Right forelimb (tissue), 1 donor: Measurements from ENCODE around the gene WNT1.

Experiments
- DNase-seq: peaks from one replicate; pipeline ENCODE4 v3.0.0-alpha.2; 2018

The WNT1 gene

GRCh38 chr12:48978291-48978740 is at the start of gene WNT1:
WNT1 (plus strand) TSS chr12:48978322; CDS start chr12:48978651, 329 bp downstream.
- no peak for DNase-seq

- no peak for DNase-seq
These were observed 48.6 kb upstream of the WNT1 start for GRCh38 chr12:48929551-48929950.

DNA sequence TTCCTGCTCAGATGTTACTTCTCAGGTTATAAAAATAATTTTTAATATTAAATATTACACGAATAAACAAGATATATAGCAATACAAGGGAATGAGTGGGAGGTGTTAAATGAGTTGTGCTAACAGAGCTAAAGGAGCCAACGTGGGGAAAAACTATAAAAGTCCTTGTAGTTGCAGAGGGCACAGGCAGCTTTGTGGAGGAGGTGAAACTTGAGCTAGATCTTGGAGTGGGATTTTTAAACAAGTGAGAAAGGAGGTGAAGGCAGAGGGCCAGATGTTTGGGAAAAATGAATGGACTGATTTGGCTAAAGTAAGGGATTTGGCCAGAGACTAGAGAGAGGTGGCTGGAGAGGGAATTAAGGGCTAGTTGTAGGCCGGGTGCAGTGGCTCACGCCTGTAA is 47.6 kb upstream of the WNT1 start:
- DNase-seq, result no peak

DNA sequence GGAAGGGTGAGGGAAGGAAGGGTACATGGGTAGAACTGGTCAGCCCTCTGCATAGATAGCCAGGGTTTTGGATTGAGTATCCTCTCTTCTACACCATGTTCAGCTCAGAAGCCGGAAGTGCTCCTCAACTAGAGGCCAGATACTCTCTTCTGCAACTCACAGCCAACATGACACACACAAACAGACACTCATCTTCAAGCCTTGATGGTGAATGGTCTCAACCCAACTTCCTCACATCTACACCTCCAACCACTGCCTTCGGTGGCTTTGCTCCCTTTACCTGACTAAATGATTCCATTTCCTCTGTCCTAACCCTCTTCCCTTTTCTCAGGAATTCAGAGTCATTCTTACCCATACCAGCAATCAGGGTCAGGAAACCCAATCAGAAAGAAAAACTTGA is 45.2 kb upstream of the WNT1 start:
- DNase-seq, result no peak

- DNase-seq, result no peak
These were observed 44.3 kb upstream of the WNT1 start for GRCh38 chr12:48933664-48934311.

- DNase-seq, result no peak
These were observed 43.8 kb upstream of the WNT1 start for GRCh38 chr12:48934312-48934706.

GRCh38 chr12:48936379-48936979 is 41.6 kb upstream of the WNT1 start:
- peak; percentile 83 for DNase-seq

GRCh38 chr12:48937170-48937569 is 41.0 kb upstream of the WNT1 start:
- DNase-seq, result no peak

- DNase-seq, result no peak
These were observed 39.3 kb upstream of the WNT1 start for GRCh38 chr12:48938805-48939204.

- no peak for DNase-seq
These were observed 37.9 kb upstream of the WNT1 start for GRCh38 chr12:48940181-48940580.

DNA sequence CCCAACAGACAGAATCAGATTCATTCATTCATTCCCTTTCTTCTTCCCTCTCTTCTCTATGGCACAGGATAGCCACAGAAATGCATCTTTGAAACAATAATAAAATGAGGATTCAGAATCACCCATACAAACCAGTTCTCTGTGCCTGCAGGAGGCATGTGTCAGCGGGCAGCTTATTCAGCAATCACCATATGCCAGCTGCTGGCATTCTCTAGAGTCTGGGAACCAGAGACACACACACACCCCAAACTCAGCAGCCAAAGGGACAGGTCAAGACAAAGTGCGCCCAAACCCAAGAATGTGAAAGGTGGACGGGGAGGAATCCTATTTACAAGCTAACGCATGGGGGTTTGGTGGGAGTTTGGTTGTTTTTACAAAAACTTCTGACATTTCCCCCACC is 34.9 kb upstream of the WNT1 start:
- DNase-seq, result no peak

GRCh38 chr12:48946205-48946604 is 31.9 kb upstream of the WNT1 start:
- DNase-seq, result no peak

DNA sequence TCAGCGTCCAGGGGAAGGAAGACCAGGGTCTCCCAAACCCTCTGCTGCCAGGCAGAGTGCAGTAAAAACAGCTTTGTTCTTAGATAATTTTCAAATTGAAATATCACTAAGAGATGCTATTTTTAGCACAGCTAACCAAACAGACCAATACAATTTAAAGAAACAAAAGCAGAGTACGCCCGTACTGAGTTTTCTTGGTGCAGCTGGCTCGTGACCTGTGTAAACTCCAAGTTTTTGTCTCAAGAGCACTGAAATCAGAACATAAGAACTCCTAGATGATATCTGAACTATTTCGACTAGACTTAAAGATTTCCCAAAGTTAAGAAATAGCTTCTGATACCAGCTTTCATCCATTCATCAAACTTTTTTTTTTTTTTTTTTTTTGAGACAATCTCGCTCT is 31.2 kb upstream of the WNT1 start:
- DNase-seq, result no peak

DNA sequence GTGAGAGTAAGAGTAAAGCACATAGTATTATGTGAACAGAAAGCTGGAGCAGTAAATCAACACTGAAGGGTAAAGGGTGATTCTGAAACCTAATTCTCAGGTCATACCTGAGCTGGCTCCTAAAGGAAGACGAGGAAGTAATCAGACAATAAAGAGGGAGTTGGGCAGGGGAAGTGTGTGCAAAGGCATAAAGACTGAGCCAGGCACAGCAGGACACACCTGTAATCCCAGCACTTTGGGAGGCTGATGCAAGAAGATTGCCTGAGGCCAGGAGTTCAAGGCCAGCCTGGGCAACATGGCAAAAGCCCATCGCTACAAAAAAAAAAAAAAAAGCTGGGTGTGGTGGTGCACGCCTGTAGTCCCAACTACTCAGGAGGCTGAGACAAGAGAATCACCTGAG is 30.4 kb upstream of the WNT1 start:
- no peak for DNase-seq

DNA sequence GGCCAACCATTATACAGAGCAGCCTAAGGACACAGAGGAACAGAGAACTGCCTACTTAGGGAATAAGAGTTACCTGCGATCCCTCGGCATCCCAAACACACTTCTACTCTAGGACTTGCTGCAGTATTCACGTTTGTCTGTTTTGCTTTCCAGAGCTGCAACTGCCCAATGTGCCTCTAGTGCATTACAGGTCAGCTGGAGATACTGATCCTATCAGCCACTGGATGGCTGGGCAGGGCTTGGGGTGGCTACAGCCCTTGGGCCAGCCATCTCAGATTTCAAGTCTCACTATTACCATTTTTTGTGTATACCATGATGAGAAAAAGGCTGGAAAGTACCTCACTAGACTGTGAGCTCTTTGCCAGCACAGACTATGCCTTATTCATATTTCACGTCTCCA is 25.4 kb upstream of the WNT1 start:
- no peak for DNase-seq

DNA sequence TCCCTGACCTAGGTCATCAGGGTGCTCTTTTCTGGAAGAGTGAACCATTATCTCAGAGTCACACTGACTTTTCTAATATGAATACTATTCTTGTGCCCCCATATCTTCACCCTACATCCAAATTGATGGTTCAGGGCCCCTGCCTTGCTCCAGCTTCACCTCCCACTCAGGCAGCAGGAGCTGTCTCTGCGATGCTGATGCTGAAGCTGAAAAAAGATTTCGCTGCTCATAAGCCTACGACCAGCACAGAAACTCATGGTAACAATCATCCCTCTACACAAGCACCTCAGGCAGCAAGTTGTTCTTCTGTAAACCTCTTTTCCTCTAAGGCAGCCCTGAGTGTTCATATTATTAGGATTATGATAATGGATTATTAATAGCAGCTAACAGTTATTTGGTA is 24.1 kb upstream of the WNT1 start:
- no peak for DNase-seq

DNA sequence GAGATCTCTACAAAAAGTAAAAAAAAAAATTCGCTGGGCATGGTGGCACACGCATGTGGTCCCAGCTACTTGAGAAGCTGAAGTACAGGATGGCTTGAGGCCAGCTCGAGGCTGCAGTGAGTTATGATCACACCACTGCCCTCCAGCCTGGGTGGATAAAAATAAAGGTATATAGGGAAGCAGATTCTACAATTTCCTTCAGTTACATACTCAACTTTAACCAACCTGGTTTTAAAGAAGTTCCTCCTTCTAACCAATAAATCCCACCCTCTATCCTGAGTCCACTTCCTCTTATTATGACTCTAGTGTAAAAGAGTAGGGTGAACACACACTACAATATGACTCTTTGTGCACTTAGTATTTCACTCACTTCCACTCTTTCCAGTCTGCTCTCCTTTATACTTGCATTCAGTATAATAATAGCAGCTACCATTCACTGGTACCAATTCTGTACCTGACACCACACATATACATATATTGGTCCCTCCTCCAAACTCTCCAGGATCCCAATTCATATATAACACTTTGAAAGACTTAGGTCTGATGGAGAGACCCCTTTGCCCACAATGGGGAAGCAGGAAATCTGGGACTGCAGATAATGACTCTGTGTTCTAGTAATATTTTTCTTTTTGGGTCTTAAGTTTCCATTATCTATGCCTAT is 23.2 kb upstream of the WNT1 start:
- no peak for DNase-seq

GRCh38 chr12:48956279-48957140 is 21.6 kb upstream of the WNT1 start:
- peak; percentile 91 for DNase-seq

DNA sequence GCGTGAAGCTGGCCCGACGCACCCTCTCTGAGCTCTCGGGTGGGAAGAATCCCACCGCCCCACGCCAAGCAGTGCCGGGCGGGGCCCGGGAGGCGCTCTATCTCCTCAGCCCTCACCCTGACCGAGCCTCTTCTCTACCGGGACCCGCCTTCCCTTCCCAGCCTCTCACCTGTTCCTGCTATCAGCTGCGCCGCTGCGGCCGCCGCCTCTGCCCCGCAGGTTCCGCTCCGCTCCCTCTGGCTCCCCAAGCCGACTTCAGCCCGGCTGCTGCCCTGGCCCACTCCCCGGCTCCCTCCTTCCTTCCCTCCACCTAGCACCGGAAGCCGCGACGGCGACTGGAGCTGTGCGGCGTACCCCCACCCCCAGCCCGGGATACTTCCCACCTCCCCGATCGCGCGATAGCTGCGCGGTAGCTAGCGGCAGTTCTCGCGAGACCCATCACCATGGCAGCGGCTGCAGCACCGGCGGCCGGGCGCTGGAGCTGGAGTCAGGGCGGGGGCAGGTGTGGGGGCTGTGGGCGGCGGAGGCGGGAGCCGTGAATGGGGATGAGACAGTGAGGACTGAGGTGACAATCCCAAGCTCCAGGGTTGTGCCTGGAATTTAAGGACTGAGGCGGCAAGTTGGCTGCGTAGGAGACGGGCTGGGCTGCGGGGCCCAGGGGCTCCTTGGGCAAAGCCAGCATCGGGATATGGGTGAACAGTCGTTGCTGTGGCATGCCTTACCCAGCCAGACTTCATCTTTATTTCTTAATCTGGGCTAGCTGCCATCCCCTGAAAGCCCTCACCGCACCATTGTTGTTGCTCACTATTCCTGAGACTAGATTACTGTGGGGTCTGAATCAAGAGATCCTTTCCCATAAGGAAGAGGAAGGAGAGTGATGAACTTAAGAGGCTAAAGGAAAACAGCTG is 20.7 kb upstream of the WNT1 start, which contains the start of gene ARF3:
Gene ARF3 (minus strand): TSS at position 347 of the 908 bp plus-strand sequence. CDS start 16,392 bp downstream, outside the sequence.
- DNase-seq, result peak; percentile 96

GRCh38 chr12:48958049-48958388 is 20.1 kb upstream of the WNT1 start:
- DNase-seq, result no peak

- DNase-seq, result no peak
These were observed 17.3 kb upstream of the WNT1 start for GRCh38 chr12:48960834-48961233.

GRCh38 chr12:48961331-48961730 is 16.8 kb upstream of the WNT1 start:
- DNase-seq, result no peak
